ENCODE data around the gene VRK1. TPM values are rescaled to one million over a fixed set of nuclear protein-coding genes. Genes with fewer than 3 reads are reported as not detected.

Gene VRK1
- total and polyA plus RNA-seq, 2 of the 8 experiments (the other 6 are each of a cell fraction or from before 2014, with no cell fraction given), result 24.2 to 64.8 TPM

GRCh38 chr14:96783915-96784224 is 13.3 kb upstream of the VRK1 start:
- H3K4me1 ChIP-seq (replicated peaks in 1 of 4; ENCODE audit: control insufficient read depth in 3 of 4, insufficient read depth in 4 of 4, low read length in 3 of 4), result no peaks in the 10 kb centered on the region
- H4K8ac ChIP-seq (ENCODE audit: extremely low read depth, insufficient read depth, low read length), result no peak overlapping the region
- DNase-seq (ENCODE audit: low read depth in 1 of 2, low spot score in 2 of 2) (no peak), FAIRE-seq (no peak)
- H3K4me3 ChIP-seq (ENCODE audit: extremely low read depth in 1 of 4, insufficient read depth in 2 of 4, low read depth in 3 of 4, low read length in 4 of 4), result no peak overlapping the region
- no peaks in the 10 kb centered on the region for H4K20me1 ChIP-seq (replicated peaks in 1 of 2; ENCODE audit: control insufficient read depth in 1 of 2, insufficient read depth in 2 of 2, low read length in 2 of 2)
- no peak overlapping the region for H3K27ac ChIP-seq (ENCODE audit: low read depth, low read length)
- no peak overlapping the region for H3K4ac ChIP-seq (replicated peaks; ENCODE audit: insufficient read length, low read depth, low read length)
- H2AFZ ChIP-seq (ENCODE audit: low read length), result no peak overlapping the region
- no peak overlapping the region for H4K91ac ChIP-seq (replicated peaks; ENCODE audit: insufficient read length, low read length)
- no peak overlapping the region for H2BK15ac ChIP-seq (ENCODE audit: low read length)
- H2BK12ac ChIP-seq (ENCODE audit: low read depth, low read length), result no peak overlapping the region
- H2BK5ac ChIP-seq (ENCODE audit: low read depth, low read length), result no peak overlapping the region
- no peaks in the 10 kb centered on the region for H3K36me3 ChIP-seq (ENCODE audit: control insufficient read depth in 2 of 4, insufficient read depth in 4 of 4, low read length in 3 of 4)
- no peaks in the 10 kb centered on the region for H3K79me2 ChIP-seq (ENCODE audit: control insufficient read depth in 1 of 2, insufficient read depth in 2 of 2, low read length in 2 of 2)
- H3K27me3 ChIP-seq (replicated peaks in 1 of 4; ENCODE audit: control insufficient read depth in 3 of 4, extremely low read depth in 1 of 4, insufficient read depth in 3 of 4, low read length in 3 of 4), result no peaks in the 10 kb centered on the region
- TF ChIP-seq BCL11A (IDR thresholded peaks at IDR 0.05; ENCODE audit: low read depth in 2 of 2, low read length in 2 of 2) (no peak), JUND (IDR thresholded peaks at IDR 0.05; ENCODE audit: low read length) (no peak), KDM4A (IDR thresholded peaks at IDR 0.05; ENCODE audit: low read depth, low read length, severe bottlenecking) (no peak), TEAD4 (IDR thresholded peaks at IDR 0.05; ENCODE audit: low read depth, low read length) (no peak), RBBP5 (IDR thresholded peaks at IDR 0.05; ENCODE audit: borderline replicate concordance, low read depth, low read length) (no peak), ASH2L (IDR thresholded peaks at IDR 0.05; ENCODE audit: low read length) (no peak), KDM5A (IDR thresholded peaks at IDR 0.05; ENCODE audit: low read length) (no peak), RFX5 (IDR thresholded peaks at IDR 0.05; ENCODE audit: borderline replicate concordance, low read depth, low read length) (no peak), SIRT6 (IDR thresholded peaks at IDR 0.05; ENCODE audit: low read length) (no peak)
- no peak overlapping the region for H3K9ac ChIP-seq (replicated peaks in 1 of 4; ENCODE audit: extremely low read depth in 1 of 4, low read depth in 3 of 4, low read length in 3 of 4)
- ChIA-PET CTCF (ENCODE audit: partially characterized antibody) (no interaction called here), POLR2A (ENCODE audit: partially characterized antibody) (no interaction called here)
- no peak overlapping the region for H3K14ac ChIP-seq (ENCODE audit: insufficient read length)
- H4K5ac ChIP-seq (ENCODE audit: insufficient read length, low read depth, low read length), result no peak overlapping the region
- no peak overlapping the region for H3K23ac ChIP-seq (ENCODE audit: insufficient read length)
- H3K56ac ChIP-seq (replicated peaks; ENCODE audit: insufficient read length, low read depth, low read length), result no peak overlapping the region
- H2BK120ac ChIP-seq (replicated peaks; ENCODE audit: low read depth, low read length), result no peak overlapping the region
- no peaks in the 10 kb centered on the region for H3K9me3 ChIP-seq (ENCODE audit: insufficient read depth in 2 of 2, low read depth in 1 of 2, low read length in 1 of 2)
- H3K18ac ChIP-seq (ENCODE audit: extremely low read depth, low read length), result no peak overlapping the region
- H3K4me2 ChIP-seq (ENCODE audit: insufficient read depth in 1 of 2, low read depth in 2 of 2, low read length in 2 of 2), result no peak overlapping the region
- H3K23me2 ChIP-seq (ENCODE audit: low read depth, low read length), result no peaks in the 10 kb centered on the region
- H3K79me1 ChIP-seq (ENCODE audit: low read depth, low read length), result no peaks in the 10 kb centered on the region
- WGBS, 2 experiments (ENCODE audit: extremely low coverage in 1 of 2, insufficient coverage in 1 of 2, insufficient read length in 1 of 2, insufficient replicate concordance in 2 of 2, low coverage in 1 of 2, low lambda C conversion rate in 2 of 2, missing lambda C conversion rate in 1 of 2), result 95% methylated on average over 4 of the region's 4 CpGs; no CpG with 5 or more reads in 1 of the 2 experiments
- no peak overlapping the region for H2AK5ac ChIP-seq (ENCODE audit: low read depth, low read length)
- no peak overlapping the region for H2BK20ac ChIP-seq (ENCODE audit: low read length)

Data from H1 (cell line).